IPS-15b (cell line): ENCODE results near the gene MAN2A1.

ENCODE experiments used
- H3K27me3 ChIP-seq: one replicate; pipeline ENCODE4 v1.6.1; 2013; ENCODE audit warnings: low read length; ENCODE audit not compliant: control insufficient read depth, insufficient read depth
- H3K36me3 ChIP-seq: one replicate; pipeline ENCODE4 v1.6.1; 2013; ENCODE audit warnings: low read length; ENCODE audit not compliant: control insufficient read depth, insufficient read depth
- H3K4me1 ChIP-seq: one replicate; pipeline ENCODE4 v1.6.1; 2013; ENCODE audit warnings: mild to moderate bottlenecking, low read length; ENCODE audit not compliant: control insufficient read depth, insufficient read depth
- H3K4me3 ChIP-seq: one replicate; pipeline ENCODE4 v1.5.1; 2013; ENCODE audit warnings: low read depth, low read length
- H3K9ac ChIP-seq: one replicate; pipeline ENCODE4 v1.6.1; 2013; ENCODE audit warnings: low read depth, mild to moderate bottlenecking, low read length
- H3K9me3 ChIP-seq: one replicate; pipeline ENCODE4 v1.6.1; 2013; ENCODE audit warnings: mild to moderate bottlenecking, low read length; ENCODE audit not compliant: control insufficient read depth, insufficient read depth

The MAN2A1 gene

DNA sequence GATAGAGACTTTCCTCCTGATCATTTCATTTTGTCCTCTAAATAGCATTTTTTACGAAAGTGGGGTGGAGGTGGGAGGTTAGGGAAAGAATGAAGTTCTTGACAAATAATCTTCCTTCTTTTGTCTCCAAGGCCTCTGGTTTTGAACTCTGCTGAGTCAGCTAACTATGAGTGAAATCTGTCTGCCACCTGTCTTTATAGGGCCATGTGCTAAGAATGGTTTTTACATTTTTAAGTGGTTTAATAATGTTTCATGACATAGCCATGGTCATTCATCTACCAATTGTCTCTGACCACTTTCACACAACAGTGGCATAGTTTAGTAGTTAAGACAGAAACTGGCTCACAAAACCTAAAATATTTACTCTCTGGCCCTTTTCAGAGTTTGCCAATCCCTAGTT lies 7.6 kb downstream of the MAN2A1 start:
- no peak overlapping the region for H3K9ac ChIP-seq
- no peak overlapping the region for H3K4me3 ChIP-seq
- peaks cover 35% of the 10 kb centered on the region for H3K4me1 ChIP-seq
- no peaks in the 10 kb centered on the region for H3K36me3 ChIP-seq
- no peaks in the 10 kb centered on the region for H3K9me3 ChIP-seq
- H3K27me3 ChIP-seq = no peaks in the 10 kb centered on the region

DNA sequence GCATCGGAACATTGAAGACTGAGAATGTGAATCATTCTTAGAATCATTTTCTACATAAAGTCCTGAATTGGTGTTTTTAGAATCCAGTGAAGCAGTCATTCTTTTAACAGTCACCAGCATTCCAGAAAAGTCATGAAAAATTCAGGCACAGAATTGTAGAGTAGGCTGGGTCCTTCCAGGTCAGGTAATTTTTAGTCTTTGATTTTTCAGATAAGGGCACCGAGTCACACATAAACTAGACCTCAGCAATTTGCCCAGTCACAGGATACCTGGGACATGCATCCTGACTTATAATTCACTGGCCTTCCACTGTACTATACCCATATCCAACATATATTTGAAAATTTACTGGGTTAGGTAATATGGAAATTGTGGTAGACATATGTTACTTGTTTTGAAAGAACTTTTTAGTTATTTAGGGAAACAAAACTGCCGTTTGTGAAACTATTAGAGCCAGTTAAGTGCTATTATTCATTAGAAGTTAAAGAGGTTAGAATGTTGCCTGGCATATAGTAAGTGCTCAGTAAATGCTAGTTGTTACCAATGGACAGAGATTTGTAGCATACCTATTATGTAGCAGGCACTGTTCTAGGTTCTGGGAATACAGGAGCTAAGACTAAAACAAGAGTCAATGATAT lies 10.9 kb downstream of the MAN2A1 start:
- Histone ChIP-seq H3K27me3 (no peaks in the 10 kb centered on the region), H3K9ac (no peak overlapping the region), H3K4me3 (no peak overlapping the region), H3K9me3 (no peaks in the 10 kb centered on the region), H3K36me3 (no peaks in the 10 kb centered on the region), H3K4me1 (peaks cover 29% of the 10 kb centered on the region)

DNA sequence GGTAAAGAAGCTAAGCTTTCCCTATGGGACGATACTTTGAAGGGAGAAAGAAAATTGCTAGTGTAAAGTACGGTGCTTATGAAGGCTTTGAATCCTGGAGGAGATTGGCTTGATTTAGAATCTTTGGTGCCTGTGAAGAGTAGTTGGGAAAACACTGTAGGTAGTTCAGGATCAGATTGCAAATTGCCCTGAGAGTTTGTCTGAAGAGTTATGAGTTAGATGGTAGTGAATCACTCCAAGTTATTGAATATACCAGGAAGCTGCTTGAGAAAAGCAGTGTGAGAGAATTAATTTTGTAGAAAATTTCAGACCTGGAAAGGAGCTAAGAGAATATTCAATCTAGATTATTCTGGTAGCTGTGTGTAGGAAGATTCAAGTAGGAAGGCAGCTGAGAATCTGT lies 11.5 kb downstream of the MAN2A1 start:
- H3K9me3 ChIP-seq = no peaks in the 10 kb centered on the region
- H3K4me1 ChIP-seq = peaks cover 29% of the 10 kb centered on the region
- no peaks in the 10 kb centered on the region for H3K27me3 ChIP-seq
- H3K4me3 ChIP-seq = no peak overlapping the region
- H3K36me3 ChIP-seq = no peaks in the 10 kb centered on the region
- no peak overlapping the region for H3K9ac ChIP-seq

DNA sequence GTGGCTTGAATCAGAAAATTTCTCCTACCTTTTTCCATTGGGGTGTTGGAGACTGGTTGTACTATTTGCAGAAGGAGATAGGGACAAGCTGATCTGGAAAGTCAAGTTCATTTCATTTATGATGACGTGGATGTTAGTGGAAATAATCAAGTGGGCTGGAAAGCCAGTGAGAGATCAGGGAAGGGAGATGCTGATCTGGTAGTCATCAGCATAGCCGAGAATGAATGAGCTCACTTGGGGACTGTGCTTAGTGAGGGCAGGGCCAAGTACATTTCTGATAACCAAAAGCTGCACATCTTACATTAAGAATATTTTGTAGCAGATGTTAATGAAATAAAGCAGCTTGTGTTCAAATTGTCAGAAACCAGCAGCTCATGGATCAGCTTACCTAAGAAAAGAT lies 12.1 kb downstream of the MAN2A1 start:
- Histone ChIP-seq H3K9ac (no peak overlapping the region), H3K4me3 (no peak overlapping the region), H3K9me3 (no peaks in the 10 kb centered on the region), H3K4me1 (peaks cover 23% of the 10 kb centered on the region), H3K27me3 (no peaks in the 10 kb centered on the region), H3K36me3 (no peaks in the 10 kb centered on the region)

DNA sequence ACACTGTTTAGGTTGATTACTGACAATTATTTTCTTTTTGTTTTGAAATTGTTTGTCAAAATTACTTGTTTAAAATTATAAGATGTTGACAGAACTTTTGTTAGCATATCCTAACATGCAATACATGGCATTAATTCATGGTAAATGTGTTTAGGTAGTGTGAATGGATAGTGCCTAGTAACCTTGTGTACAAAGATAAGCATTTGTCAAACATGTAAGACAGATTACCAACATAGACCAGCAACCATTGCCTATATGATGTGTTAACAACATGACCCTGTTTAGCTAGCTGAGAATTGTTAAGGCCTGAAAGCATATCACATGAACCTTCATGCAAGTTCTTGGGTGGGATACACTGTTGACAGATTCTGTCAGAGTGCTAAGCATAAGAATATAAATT lies 13.4 kb downstream of the MAN2A1 start:
- H3K4me3 ChIP-seq = no peak overlapping the region
- no peaks in the 10 kb centered on the region for H3K9me3 ChIP-seq
- H3K27me3 ChIP-seq = no peaks in the 10 kb centered on the region
- no peak overlapping the region for H3K9ac ChIP-seq
- no peaks in the 10 kb centered on the region for H3K36me3 ChIP-seq
- H3K4me1 ChIP-seq = peaks cover 13% of the 10 kb centered on the region

DNA sequence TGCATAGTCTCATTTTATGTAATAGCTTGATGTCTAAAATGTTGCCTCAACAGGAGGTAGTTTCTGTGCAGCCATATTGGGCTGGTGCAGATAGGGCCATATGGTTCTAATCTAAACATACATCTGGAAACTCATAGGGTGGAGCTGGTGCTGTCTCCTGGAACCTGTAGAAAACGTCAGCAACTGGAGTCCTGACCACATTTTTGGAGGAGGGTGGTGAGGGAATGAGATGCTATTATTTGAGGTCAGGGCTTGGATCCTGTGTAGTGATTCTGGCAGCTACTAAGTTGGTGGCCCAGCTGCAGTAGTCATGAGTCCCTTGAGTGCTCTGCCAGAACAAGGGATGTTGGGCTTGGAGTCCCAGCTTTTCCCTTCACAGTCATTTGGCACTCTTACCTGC lies 14.1 kb downstream of the MAN2A1 start:
- H3K4me3 ChIP-seq = no peak overlapping the region
- no peak overlapping the region for H3K9ac ChIP-seq
- peaks cover 10% of the 10 kb centered on the region for H3K4me1 ChIP-seq
- H3K27me3 ChIP-seq = no peaks in the 10 kb centered on the region
- no peaks in the 10 kb centered on the region for H3K36me3 ChIP-seq
- no peaks in the 10 kb centered on the region for H3K9me3 ChIP-seq

DNA sequence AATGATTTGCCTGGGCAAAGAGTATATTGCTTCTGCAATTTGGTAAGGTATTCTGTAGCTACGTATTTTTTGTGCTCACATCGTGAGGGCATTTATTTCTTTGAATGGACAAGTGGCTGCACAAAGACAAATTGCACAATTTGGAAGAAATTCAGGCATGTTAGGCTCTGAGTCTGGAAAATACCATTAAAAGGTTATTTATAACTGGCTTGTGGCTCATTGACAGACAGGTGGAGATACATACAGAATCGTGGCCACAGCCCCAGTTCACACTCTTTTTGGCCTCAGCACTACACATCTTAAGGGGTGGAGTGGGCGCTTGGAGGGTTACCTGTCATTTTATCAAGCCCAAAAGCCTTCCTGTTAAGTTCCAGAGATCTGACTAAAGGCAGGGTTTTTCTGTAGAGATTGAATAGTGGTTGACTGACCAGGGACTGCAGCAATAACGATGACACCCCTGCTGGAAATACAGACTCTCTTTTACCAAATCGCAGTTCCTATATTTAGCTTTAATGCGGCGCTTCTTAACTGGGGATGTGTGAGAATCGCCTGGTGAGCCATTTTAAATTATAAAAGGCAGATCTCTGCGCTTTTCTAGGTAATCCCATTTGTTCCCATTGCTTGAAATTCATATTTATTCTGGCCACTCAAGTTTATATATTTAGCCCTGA lies 14.7 kb downstream of the MAN2A1 start:
- H3K9ac ChIP-seq = no peak overlapping the region
- no peak overlapping the region for H3K4me3 ChIP-seq

DNA sequence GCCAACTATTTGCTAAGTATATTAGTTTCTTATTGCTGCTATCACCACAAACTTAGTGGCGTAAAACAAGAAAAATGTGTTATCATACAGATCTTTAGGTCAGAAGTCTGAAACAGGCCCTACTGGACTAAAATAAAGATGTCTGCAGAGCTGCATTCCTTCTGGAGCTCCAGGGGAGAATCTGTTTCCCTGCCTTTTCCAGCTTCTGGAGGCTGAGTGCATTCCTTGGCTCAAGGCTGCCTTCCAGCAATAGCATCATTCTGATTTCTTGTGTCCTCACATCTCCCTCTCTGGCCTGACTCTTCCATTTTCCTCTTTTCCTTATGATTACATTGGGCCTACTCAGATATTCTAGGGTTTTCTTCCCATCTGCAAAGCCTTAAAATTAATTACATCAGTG lies 15.9 kb downstream of the MAN2A1 start:
- H3K36me3 ChIP-seq = no peaks in the 10 kb centered on the region
- H3K4me3 ChIP-seq = no peak overlapping the region
- H3K27me3 ChIP-seq = no peaks in the 10 kb centered on the region
- H3K4me1 ChIP-seq = peaks cover 10% of the 10 kb centered on the region
- H3K9ac ChIP-seq = no peak overlapping the region
- no peaks in the 10 kb centered on the region for H3K9me3 ChIP-seq

More for the DNA sequence above, 14.7 kb downstream of the MAN2A1 start:
- peaks cover 10% of the 10 kb centered on the region for H3K4me1 ChIP-seq
- no peaks in the 10 kb centered on the region for H3K27me3 ChIP-seq
- H3K36me3 ChIP-seq = no peaks in the 10 kb centered on the region
- no peaks in the 10 kb centered on the region for H3K9me3 ChIP-seq

DNA sequence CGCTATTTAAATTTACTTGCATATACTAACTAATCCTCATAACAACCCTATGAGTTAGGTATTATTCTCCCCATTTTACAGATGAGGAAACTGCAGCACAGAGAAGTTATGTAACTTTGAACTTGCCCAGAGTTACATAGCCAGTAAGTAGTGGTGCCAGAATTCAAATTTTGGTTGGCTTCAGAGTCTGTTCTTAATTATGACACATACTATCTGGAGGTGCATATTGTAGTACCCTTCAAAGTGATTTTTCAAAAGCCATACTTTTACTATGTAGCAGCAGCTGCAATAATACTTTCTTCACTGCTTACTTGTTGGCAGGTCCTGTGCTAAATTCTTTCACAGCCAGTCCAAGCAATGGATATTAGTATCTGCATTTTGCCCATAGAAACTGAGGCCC lies 16.4 kb downstream of the MAN2A1 start:
- Histone ChIP-seq H3K9me3 (no peaks in the 10 kb centered on the region), H3K27me3 (no peaks in the 10 kb centered on the region), H3K9ac (no peak overlapping the region), H3K4me1 (peaks cover 10% of the 10 kb centered on the region), H3K36me3 (no peaks in the 10 kb centered on the region), H3K4me3 (no peak overlapping the region)

DNA sequence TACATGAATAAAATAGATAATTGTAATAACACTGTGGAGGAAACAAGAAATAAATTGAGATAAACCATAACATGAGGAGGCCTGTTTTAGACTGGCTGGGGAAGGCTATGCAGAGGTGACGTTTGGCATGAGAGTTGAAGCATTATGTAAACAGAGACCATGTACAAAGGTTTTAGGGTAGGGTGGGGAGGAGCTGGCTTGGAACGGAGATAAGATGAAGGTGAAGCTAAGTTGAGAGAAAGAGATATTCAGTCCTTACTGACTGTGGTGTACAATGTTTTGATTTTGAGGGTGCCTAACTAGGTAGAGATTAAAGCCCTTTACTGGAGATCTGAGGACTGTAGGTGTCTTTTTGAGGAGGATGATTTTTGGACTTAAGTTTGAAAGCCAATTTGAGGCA lies 17.8 kb downstream of the MAN2A1 start:
- H3K9me3 ChIP-seq = no peaks in the 10 kb centered on the region
- H3K27me3 ChIP-seq = no peaks in the 10 kb centered on the region
- no peak overlapping the region for H3K9ac ChIP-seq
- H3K36me3 ChIP-seq = no peaks in the 10 kb centered on the region
- peaks cover 10% of the 10 kb centered on the region for H3K4me1 ChIP-seq
- no peak overlapping the region for H3K4me3 ChIP-seq

DNA sequence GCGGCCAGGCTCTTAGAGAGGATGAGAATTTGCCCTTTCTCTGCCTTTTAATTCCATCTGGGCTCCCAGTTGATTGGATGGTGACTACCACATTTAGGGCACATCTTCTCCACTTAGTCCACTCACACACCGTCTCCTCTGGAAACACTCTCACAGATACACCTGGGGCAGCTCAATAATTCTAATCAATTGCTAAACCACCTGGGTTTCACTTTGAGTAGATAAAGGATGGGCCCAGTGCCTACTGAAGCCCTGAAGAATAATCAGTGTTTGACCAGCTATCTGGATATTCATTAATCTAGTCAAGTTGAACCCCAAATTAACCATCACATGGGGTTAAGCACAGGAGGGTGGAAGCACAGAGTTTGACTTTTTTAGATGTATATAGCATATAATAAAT lies 19.1 kb downstream of the MAN2A1 start:
- no peak overlapping the region for H3K4me3 ChIP-seq

DNA sequence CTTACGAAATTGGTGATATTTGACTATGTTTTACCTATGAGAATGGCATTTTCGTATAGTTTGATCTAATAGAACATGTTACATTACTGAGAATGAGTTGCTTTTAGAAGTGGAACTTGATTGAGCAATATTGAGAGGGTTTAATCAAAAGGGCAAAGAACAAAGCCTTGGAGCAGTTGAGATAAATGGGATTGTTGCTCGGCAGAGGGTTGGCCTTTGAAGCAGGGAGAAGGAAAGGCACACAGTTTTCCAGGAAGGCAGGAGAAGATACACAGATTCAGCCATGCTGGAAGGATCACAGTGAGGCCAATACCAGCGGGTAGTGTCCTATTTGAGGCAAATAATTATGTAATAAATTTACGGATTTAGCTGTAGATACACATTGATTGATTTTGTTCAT lies 19.5 kb downstream of the MAN2A1 start:
- Histone ChIP-seq H3K9me3 (no peaks in the 10 kb centered on the region), H3K27me3 (no peaks in the 10 kb centered on the region), H3K4me1 (peaks cover 7% of the 10 kb centered on the region), H3K36me3 (no peaks in the 10 kb centered on the region), H3K4me3 (no peak overlapping the region), H3K9ac (no peak overlapping the region)

More for the DNA sequence above, 19.1 kb downstream of the MAN2A1 start:
- Histone ChIP-seq H3K9ac (no peak overlapping the region), H3K27me3 (no peaks in the 10 kb centered on the region), H3K36me3 (no peaks in the 10 kb centered on the region), H3K9me3 (no peaks in the 10 kb centered on the region), H3K4me1 (peaks cover 10% of the 10 kb centered on the region)
